ENCODE data around the gene UBAC2.

- TF ChIP-seq CTCF (IDR thresholded peaks at IDR 0.05; ENCODE audit: low read length): peak; percentile 100
- TF ChIP-seq EZH2 (IDR thresholded peaks at IDR 0.05; ENCODE audit: borderline replicate concordance, low read length): no peak
Observed at GRCh38 chr13:99386911-99387788, 186.5 kb downstream of the UBAC2 start.

All from OCI-LY1 (cell line).